Measurements from ENCODE around the gene ERP27.

ERP27 gene

GRCh38 chr12:14959463-14959862 lies 21.1 kb upstream of the ERP27 start:
- DNase-seq (ENCODE audit: low spot score), result no peak

- DNase-seq (ENCODE audit: low spot score), result no peak
Measured at GRCh38 chr12:14959126-14959440, 20.7 kb upstream of the ERP27 start.

GRCh38 chr12:14958361-14959125 lies 20.2 kb upstream of the ERP27 start:
- DNase-seq (ENCODE audit: low spot score), result no peak

GRCh38 chr12:14957551-14958168 lies 19.3 kb upstream of the ERP27 start:
- no peak for DNase-seq (ENCODE audit: low spot score)

- DNase-seq (ENCODE audit: low spot score), result no peak
Measured at GRCh38 chr12:14956905-14957304, 18.6 kb upstream of the ERP27 start.

GRCh38 chr12:14956024-14956891 lies 17.9 kb upstream of the ERP27 start:
- no peak for DNase-seq (ENCODE audit: low spot score)

GRCh38 chr12:14954269-14954668 lies 15.9 kb upstream of the ERP27 start:
- no peak for DNase-seq (ENCODE audit: low spot score)

GRCh38 chr12:14953752-14954151 lies 15.4 kb upstream of the ERP27 start:
- DNase-seq (ENCODE audit: low spot score), result no peak

GRCh38 chr12:14952299-14952921 lies 14.1 kb upstream of the ERP27 start:
- DNase-seq (ENCODE audit: low spot score), result peak; percentile 53

GRCh38 chr12:14951851-14952250 lies 13.5 kb upstream of the ERP27 start:
- DNase-seq (ENCODE audit: low spot score), result no peak

- no peak for DNase-seq (ENCODE audit: low spot score)
Measured at GRCh38 chr12:14950982-14951746, 12.8 kb upstream of the ERP27 start.

- DNase-seq (ENCODE audit: low spot score), result no peak
Measured at GRCh38 chr12:14950421-14950820, 12.1 kb upstream of the ERP27 start.

GRCh38 chr12:14949631-14950030 lies 11.3 kb upstream of the ERP27 start:
- no peak for DNase-seq (ENCODE audit: low spot score)

GRCh38 chr12:14948672-14949071 lies 10.3 kb upstream of the ERP27 start:
- peak; percentile 46 for DNase-seq (ENCODE audit: low spot score)

GRCh38 chr12:14946861-14947260 lies 8.5 kb upstream of the ERP27 start:
- no peak for DNase-seq (ENCODE audit: low spot score)

GRCh38 chr12:14946162-14946561 lies 7.8 kb upstream of the ERP27 start:
- DNase-seq (ENCODE audit: low spot score), result no peak

GRCh38 chr12:14942196-14942931 lies 4.0 kb upstream of the ERP27 start:
- no peak for DNase-seq (ENCODE audit: low spot score)

GRCh38 chr12:14941369-14941768 lies 3.0 kb upstream of the ERP27 start:
- no peak for DNase-seq (ENCODE audit: low spot score)

- no peak for DNase-seq (ENCODE audit: low spot score)
Measured at GRCh38 chr12:14937689-14938088, 648 bp downstream of the ERP27 start.

GRCh38 chr12:14937014-14937413 lies 1.3 kb downstream of the ERP27 start:
- DNase-seq (ENCODE audit: low spot score), result no peak

- no peak for DNase-seq (ENCODE audit: low spot score)
Measured at GRCh38 chr12:14936224-14936861, 2.0 kb downstream of the ERP27 start.

All from hepatic stellate cell (primary cell).